GM12878 (cell line): Measurements from ENCODE around the gene CXorf58. TPM values are rescaled to one million over a fixed set of nuclear protein-coding genes. Genes with fewer than 3 reads are reported as not detected.

Experiments used
- EED ChIP-seq: sonication (generic); IDR thresholded peaks from 2 replicates; pipeline ENCODE4 v1.6.1; 2016; ENCODE audit warnings: antibody characterized with exemption, low read depth
- ELK1 ChIP-seq: IDR thresholded peaks from 2 replicates; pipeline ENCODE4 v1.6.1; 2012; ENCODE audit warnings: low read depth, low read length, improper control_type of control experiment
- HDGF ChIP-seq: fragments of 450-650 bp; IDR thresholded peaks from 2 replicates; pipeline ENCODE4 v1.6.1; 2016; ENCODE audit warnings: antibody characterized with exemption
- KAT2A ChIP-seq: conservative IDR thresholded peaks from 2 replicates; pipeline ENCODE4 v1.6.1; 2011; ENCODE audit warnings: low read depth, low read length; ENCODE audit not compliant: control insufficient read depth
- RELA ChIP-seq: fragments of 450-650 bp; IDR thresholded peaks from 2 replicates; pipeline ENCODE4 v1.8.0; 2014; ENCODE audit warnings: borderline replicate concordance; ENCODE audit not compliant: partially characterized antibody
- TCF7 ChIP-seq: IDR thresholded peaks from 2 replicates; pipeline ENCODE4 v1.6.1; 2014; ENCODE audit warnings: antibody characterized with exemption, borderline replicate concordance
- ZNF217 ChIP-seq: fragments of 450-650 bp; IDR thresholded peaks from 2 replicates; pipeline ENCODE4 v1.6.1; 2017; ENCODE audit warnings: antibody characterized with exemption, mild to moderate bottlenecking
- ZNF274 ChIP-seq: IDR thresholded peaks from one replicate; pipeline ENCODE4 v1.8.0; 2011; ENCODE audit not compliant: insufficient read length, insufficient read depth
- polyA plus RNA-seq, 11 experiments: library from polyadenylated mRNA; depleted of rRNA in 4 of 11; unstranded in 6 of 11; stranded (reverse) in 5 of 11; fragments of >200 nt; fragmentation: Nextera tagmentation in 4 of 11; fragmentation: Illumina TruSeq in 1 of 11; extraction: Ambion mirVana in 4 of 11; extraction: Trizol in 1 of 11; gene quantifications; 1 replicate in 1 of 11; 2 replicates in 10 of 11; pipeline versions ENCODE4 v1.2.1 to v1.2.3, GENCODE V29; 2011 to 2016; ENCODE audit warnings: inconsistent platforms in 2 of 11, missing spikeins in 2 of 11, low read depth in 1 of 11
- total RNA-seq, 4 experiments: library from RNA; depleted of rRNA in 3 of 4; stranded (reverse); fragments of >200 nt in 3 of 4; fragmentation: Illumina TruSeq in 1 of 4; extraction: Trizol in 1 of 4; gene quantifications; 2 replicates each; pipeline versions ENCODE4 v1.2.1 to v1.2.3, GENCODE V29; 2013 to 2021
- TF ChIP-seq, protein P1 (sequence below): fragments of 150-350 bp; IDR thresholded peaks from 2 replicates; pipeline ENCODE4 v1.6.1; 2014; ENCODE audit warnings: mild to moderate bottlenecking, low read depth, low read length
- TF ChIP-seq, protein P2 (sequence below): fragments of 450-650 bp; formaldehyde crosslinking; IDR thresholded peaks from 2 replicates; pipeline ENCODE4 v1.4.0; 2022; ENCODE audit warnings: mild to moderate bottlenecking, moderate library complexity

Gene CXorf58
- total and polyA plus RNA-seq, 10 of the 15 experiments (the other 5 are each of a cell fraction or from before 2014, with no cell fraction given) = 0.10 to 0.24 (median 0.13) TPM; not detected in 5

DNA sequence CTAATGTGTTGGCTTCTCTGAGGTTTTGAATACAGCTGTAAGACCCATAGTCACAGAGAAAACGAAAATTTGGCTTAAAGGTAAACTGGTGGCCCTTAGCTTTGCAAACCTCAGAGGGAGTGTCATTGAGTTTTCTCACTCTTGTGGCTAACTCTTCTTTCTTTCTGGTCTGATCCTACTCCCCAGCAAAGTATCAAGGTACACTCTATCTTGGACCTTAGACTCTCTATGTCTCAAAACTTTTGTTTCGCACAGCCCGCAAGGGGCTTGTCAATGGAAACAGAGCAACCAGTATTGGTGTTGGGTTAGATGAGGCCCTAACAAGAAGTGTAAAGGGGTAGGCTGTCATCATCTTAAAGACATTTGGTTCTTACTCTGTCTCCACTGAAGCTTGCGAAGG, 19.9 kb upstream of the CXorf58 start (continued):
- TF ChIP-seq, protein P1, sequence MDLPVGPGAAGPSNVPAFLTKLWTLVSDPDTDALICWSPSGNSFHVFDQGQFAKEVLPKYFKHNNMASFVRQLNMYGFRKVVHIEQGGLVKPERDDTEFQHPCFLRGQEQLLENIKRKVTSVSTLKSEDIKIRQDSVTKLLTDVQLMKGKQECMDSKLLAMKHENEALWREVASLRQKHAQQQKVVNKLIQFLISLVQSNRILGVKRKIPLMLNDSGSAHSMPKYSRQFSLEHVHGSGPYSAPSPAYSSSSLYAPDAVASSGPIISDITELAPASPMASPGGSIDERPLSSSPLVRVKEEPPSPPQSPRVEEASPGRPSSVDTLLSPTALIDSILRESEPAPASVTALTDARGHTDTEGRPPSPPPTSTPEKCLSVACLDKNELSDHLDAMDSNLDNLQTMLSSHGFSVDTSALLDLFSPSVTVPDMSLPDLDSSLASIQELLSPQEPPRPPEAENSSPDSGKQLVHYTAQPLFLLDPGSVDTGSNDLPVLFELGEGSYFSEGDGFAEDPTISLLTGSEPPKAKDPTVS = no peak
- TF ChIP-seq TCF7 = no peak
- TF ChIP-seq HDGF = no peak
- no peak for TF ChIP-seq RELA
- TF ChIP-seq KAT2A = no peak
- TF ChIP-seq EED = no peak
- TF ChIP-seq, protein P2, sequence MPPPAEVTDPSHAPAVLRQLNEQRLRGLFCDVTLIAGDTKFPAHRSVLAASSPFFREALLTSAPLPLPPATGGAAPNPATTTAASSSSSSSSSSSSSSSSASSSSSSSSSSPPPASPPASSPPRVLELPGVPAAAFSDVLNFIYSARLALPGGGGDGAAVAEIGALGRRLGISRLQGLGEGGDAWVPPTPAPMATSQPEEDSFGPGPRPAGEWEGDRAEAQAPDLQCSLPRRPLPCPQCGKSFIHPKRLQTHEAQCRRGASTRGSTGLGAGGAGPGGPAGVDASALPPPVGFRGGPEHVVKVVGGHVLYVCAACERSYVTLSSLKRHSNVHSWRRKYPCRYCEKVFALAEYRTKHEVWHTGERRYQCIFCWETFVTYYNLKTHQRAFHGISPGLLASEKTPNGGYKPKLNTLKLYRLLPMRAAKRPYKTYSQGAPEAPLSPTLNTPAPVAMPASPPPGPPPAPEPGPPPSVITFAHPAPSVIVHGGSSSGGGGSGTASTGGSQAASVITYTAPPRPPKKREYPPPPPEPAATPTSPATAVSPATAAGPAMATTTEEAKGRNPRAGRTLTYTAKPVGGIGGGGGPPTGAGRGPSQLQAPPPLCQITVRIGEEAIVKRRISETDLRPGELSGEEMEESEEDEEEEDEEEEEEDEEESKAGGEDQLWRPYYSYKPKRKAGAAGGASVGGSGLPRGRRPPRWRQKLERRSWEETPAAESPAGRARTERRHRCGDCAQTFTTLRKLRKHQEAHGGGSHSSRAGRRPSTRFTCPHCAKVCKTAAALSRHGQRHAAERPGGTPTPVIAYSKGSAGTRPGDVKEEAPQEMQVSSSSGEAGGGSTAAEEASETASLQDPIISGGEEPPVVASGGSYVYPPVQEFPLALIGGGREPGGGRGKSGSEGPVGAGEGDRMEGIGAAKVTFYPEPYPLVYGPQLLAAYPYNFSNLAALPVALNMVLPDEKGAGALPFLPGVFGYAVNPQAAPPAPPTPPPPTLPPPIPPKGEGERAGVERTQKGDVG (CRISPR knock-in tag) = no peak
- TF ChIP-seq ELK1 = no peak
- no peak for TF ChIP-seq ZNF274
- TF ChIP-seq ZNF217 = no peak
